HG02678 (cell line): ENCODE data around the gene MED8.

ENCODE experiments used
- ATAC-seq: cut with Tn5 transposase; IDR thresholded peaks from one replicate; pipeline ENCODE4 v1.9.1; 2021; ENCODE audit warnings: mild to moderate bottlenecking, moderate library complexity; ENCODE audit not compliant: unreplicated experiment

MED8 gene

GRCh38 chr1:43338001-43338400 lies 51.6 kb downstream of the MED8 start:
- no peak for ATAC-seq

- no peak for ATAC-seq
Measured at GRCh38 chr1:43337588-43337987, 52.0 kb downstream of the MED8 start, which contains the start of gene MPL. TSS of gene MPL (plus strand) at chr1:43337818. CDS start at chr1:43337849, 31 bp downstream.

GRCh38 chr1:43334453-43335205 lies 55.0 kb downstream of the MED8 start:
- no peak for ATAC-seq
